HG03045 (cell line): ENCODE results near the gene C2CD3.

Experiments
- ATAC-seq: cut with Tn5 transposase; IDR thresholded peaks from one replicate; pipeline ENCODE4 v1.9.1; 2021; ENCODE audit warnings: mild to moderate bottlenecking, moderate library complexity; ENCODE audit not compliant: unreplicated experiment

The C2CD3 gene, protein sequence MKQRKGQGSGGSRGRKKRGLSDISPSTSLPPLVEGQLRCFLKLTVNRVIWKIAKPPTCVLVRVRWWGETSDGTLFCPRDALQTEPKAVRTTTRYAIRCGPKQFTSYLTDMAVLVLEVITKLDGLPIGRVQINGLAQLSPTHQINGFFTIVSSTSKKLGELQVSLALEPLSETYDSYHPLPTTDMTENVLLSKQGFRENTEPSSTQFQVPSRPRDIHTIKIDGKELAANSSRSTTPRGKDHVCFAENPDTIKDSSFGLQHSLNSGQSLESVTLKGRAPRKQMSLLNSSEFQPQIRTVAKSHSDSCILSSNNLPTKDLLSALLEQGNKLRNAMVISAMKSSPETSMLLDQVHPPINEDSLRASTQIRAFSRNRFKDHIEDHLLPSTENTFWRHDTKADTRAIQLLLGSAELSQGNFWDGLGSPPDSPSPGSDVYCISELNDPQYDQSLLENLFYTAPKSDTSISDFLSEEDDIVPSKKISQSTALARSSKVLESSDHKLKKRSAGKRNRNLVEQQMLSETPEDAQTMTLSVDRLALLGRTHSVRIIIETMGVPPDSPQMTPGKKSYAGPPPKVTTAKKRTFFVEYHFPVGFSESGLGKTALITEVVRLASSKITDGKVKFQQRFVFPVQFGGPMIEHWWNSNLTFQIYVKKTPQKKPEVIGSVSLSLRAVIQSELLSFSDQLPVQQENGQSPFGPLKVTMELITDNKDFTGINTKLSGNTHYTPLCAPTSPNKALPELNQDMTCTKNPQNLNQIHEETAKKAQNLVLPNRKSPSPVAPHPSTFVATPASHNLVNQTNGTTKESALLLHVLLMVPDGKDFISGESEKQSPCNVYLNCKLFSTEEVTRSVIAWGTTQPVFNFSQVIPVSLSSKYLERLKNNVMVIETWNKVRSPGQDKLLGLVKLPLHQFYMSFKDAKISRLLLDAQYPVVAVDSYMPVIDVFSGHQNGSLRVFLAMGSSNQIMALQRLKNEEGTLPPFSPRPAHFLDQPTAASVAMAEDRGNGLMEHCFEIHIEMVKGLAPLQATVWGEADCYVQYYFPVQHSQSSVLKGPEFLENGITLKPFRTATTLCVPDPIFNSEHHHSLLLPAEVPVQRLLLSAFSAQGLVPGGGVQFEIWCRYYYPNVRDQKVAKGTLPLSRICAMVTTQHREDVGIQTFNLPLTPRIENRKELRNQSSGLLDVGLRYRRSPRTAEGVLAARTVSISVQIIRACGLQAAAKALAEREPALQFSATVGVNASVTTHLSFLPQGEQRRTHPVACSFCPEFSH (N-terminal part only)

DNA sequence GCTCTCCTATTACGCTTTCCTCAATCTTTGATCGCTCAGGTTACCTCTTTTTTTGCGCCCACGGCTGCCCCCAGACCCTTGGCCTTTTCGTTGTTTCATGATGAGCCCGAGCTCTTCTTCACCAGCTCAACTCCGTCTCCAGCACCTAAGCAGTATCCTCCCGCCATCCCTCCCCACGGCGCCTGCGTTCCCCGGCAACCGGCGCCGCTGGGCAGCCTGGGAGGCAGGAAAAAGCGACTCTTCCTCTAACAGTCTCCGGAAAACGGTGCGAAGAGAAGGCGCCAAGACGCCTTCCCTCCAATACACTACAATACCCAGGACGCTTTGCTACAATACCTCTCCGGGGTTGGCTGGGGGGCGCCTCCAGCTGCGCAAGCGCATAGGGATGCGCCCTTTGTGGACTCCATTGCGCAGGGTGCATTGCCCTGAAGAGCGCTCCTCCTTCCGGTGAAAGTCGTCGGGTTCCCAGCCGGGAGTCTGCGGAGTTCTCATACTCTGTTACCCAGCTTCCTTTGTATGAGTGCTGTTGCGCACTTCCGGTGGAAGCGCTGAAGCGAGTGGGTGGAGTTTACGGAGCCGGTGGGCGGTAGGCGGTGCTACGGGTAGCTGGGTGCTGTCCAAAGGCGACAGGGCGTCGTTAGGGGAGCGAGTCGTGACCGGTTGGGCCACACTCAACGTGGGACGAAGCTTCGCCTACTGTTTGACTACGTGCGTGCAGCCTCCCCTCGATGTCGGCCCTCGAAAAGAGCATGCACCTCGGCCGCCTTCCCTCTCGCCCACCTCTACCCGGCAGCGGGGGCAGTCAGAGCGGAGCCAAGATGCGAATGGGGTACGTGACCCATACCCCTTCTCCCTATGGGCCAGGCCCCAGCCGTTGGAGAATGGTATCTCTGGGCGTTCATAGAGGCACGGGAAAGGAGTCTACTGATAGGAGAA lies at the start of gene C2CD3, which contains the start of gene PPME1:
Gene C2CD3 (minus strand): TSS at position 309 of the 936 bp plus-strand sequence. CDS start 210 bp downstream, at position 99.
Gene PPME1 (plus strand): TSS at position 596 of the 936 bp plus-strand sequence. CDS start 133 bp downstream, at position 729.
- ATAC-seq = peak; percentile 97

DNA sequence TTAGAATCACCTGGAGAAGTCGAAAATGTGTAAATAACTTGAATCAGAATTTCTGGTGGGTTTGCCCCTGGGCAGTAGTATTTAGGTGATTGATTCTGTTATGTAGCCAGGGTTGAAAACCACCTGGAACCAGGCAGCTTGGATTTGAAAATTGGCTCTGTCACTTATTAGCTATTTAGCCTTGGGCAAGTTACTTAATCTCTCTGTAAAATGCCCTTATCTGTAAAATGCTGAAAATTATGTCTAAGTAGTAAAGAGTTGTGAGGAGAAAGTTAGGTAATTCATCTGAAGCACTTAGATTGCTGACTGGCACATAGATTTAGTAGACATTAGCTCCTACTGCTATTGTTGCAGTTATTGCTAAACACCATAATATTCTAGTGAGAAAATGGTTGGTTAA lies 49.6 kb upstream of the C2CD3 start:
- ATAC-seq = no peak

DNA sequence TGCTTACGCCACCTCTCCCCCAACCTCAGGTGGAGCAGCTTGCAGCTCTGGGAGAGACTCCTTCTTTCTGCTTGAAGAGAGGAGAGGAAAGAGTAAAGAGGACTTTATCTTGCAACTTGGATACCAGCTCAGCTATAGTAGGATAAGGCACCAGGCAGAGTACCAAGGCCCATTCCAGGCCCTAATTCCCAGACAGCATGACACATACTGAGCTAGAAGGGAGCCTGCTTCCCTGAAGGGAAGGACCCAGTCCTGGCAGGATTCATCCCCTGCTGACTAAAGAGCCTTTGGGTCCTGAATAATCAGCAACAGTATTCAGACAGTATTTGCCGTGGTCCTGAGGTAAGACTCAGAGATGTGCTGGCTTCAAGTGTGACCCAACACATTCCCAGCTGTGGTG lies 41.7 kb upstream of the C2CD3 start:
- ATAC-seq = no peak

DNA sequence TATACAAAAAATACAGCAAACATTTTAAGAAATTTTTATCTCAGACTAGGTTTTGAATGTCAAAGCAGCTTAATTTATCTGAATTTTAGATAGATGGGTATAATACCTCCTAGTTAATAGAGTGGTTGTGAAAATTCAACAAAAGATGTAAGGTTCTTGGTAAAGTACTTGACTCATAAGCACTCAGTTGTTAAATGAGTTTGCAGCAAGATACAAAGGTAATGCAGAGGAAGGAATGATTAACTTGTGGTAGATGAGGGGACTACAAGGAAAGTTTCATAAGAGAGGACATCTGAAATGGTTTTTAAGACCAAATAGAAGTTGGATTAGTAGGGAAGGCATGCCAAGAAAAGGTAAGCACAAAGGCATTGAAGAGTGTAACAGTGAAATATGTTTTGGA lies 37.7 kb upstream of the C2CD3 start:
- no peak for ATAC-seq

DNA sequence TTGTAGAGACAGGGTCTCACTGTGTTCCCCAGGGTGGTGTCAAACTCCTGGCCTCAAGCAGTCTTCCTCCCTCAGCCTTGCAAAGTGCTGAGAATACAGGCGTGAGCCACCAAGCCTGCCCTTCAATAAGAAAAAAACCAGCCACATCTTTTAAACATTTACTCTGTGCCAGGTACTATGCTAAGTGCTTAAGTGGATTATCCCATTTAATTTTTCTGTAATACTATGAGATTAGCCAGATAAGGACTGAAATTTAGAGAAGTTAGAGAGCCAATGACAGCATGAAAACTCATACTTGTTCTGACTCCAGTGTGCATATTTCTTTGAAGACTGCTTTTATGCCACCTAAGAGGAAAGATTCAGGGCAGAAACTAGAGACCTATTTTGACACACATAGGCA lies 35.9 kb upstream of the C2CD3 start:
- no peak for ATAC-seq

DNA sequence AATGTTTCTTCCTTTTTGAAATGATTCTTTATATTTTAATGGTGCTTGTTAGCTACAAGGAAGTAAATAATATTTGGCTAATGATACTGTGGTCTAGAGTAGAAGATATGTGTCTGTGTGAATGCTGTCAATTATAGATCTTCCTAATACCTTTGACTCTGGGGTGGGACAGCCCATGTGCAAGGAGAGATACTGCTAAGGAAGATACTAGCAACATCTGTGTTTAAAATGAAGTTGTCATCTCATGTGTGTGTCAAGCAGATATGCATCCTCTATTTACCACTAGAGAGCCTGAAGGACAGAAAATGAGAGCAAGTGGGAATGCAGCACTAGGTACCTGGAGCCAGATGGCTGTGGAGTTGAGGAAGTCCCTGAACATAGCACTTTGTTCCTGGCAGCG lies 34.4 kb upstream of the C2CD3 start:
- no peak for ATAC-seq

DNA sequence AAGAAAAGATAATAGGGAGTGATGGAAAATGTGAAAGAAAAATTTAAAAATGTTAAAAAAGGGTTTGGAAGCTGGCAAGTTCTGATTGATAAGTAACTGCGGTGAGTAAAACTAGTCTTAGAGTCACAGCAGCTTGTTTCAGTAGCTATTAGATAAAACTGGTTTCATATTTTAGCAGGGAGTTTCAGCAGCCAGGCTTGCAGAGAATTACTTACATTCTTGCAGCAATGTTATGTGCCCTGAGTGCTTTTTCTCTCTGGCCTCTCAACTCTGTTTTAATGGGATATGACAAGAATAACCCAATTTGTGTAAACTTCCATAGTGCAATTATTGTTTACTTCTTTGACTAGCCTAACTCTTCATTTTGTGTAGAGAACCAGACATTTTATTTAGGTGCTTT lies 33.9 kb upstream of the C2CD3 start:
- no peak for ATAC-seq

DNA sequence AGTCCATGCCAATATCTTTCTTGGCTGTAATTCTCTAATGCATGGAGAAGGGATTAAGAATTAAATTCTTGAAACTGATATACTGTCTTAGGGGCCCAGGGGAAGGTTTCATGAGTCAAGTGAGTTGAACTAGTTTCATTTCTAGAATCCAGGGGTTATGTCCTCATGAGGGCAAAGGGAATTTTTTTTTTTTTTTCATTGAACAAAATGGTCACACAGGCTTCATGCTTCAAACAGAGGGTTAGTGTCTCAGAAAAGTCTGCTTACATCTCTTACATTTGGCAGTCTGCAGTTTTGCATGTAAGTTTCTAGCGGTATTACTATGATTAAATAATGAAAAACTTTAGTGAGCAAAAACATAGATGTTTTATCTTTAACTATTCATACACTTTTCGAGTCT lies 33.2 kb upstream of the C2CD3 start:
- ATAC-seq = no peak

DNA sequence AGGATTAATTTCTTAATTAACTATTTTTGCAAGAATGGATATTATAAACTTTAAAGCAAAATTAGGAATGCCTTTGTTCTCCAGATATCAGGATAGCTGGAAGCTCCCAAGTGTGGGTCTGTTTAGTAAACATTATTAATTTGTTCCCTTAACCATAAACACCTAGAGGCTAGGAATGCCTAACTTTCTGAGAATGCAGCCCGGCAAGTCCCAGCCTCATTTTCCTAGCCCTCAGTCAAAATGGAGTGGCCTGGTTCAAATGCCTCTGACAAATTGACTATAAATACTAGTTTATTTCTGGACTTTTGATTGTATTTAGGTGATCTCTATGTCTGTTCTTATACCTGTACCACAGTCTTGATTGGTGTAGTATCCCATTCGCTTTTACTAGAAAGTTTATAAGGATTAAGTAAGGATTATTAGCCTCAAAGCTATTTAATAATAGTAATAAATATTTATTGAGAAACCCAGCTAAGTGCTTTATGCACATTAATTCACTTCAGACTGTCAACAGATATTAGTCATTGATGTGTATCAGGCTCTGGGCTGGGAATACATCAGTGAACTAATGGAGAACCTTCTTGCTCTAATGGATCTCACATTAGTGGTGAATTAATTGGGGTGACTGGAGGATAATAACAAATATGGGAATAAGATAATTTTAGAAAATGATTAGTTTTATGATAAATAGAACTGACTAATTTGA lies 26.1 kb upstream of the C2CD3 start:
- ATAC-seq = no peak

DNA sequence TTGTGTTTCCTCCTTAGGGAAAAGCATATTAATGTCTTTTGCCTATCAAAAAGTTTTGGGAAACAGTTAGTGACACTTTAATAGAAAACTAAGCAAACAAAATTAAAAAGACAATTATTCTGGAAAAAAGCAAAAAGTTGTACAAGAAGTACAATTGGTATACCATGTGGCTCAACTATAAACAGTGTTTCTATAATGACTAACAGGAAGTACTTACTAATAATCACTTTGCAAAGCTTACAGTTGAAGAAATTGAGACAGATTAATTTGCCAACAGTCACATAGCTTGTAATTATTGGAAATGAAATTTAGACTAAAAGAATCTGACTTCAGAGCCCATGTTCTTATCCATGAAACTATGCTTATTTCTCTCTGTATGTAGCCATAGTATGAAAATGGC lies 25.0 kb upstream of the C2CD3 start:
- ATAC-seq = no peak

DNA sequence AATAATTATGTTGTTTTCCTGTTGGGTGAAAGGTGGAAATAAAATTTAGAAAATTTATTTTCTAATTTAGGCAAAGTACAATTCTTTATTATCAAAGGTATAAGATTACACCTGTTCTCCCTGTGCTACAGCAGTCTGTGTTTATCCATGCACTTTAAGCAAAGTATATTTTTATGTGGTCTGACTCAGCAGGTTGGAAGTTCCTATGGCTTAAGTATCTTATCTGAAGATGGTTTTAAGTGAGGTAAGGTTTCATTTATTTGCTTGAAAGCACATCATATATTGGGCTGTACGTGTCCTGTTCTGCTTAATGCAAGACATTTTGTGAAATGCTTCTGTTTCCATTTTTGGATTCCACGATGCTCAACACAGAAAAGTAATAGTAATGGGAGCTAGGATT lies 14.9 kb upstream of the C2CD3 start:
- no peak for ATAC-seq

DNA sequence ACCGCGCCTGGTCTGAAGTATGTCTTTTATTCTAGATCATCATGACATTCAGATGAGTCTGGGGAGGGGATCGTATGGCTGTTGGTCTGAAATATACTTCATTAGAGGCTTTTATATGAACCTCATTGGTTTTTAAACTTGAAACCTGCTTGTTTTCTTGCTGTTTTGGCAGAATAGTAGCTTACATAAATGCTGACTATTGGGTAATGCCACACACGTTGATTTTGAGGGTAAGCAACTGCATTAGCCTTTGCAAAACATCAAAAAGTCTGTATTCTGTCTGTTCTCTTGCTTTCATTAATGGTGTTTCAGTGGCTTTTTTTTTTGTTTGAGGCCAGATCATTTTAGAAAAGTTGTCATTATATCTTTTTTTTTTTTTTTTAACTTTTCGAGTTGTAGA lies 14.5 kb upstream of the C2CD3 start:
- ATAC-seq = no peak

DNA sequence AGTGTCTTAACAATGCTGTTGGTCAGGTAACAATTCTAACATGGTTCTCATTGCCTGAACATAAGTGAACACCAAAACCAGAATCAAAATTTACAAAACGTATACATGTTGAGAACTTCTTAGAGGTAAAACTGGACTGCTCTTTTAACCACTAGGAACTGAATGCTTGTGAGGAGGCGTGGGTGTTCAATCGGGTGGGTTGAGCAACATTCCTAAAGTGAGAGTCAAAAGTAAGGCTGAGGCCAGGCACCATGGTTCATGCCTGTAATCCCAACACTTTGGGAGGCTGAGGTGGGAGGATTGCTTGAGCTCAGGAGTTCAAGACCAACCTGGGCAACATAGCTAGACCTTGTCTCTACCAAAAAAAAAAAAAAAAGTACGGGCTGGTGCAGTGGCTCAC lies 11.8 kb upstream of the C2CD3 start:
- no peak for ATAC-seq

DNA sequence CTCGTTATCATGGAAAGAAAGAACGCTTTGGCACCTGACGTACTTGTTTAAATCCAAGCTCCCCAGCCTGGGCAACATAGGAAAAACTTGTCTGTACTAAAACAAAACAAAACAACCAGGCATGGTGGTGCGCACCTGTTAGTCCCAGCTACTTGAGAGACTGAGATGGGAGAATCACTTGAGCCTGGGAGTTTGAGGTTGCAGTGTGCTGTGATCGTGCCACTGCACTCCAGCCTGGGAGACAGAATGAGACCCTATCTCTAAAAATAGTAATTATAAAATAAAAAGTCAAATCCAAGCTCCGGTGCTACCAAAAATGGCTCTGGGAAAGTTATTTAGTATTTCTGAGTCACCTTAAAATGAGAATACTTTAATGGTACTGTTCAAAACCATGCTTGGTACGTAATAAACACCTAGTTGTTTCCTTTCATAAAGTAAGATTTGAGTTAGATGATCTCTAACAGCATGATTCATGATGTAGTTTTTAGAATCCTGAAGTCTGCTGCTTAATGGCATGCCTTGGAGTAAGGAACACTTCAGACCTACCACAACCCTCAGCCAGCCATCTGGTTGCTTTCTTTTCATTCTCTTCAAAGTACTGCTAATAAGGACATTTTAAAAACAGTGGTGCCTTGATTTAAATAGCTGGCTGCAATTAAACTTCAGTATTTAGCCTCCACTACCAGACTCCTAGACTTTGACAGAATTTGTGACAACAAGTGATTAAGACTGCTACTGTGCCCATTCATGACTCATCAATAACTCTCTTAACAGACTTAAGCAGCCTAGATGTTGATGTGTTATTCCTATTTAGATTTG lies 8.6 kb upstream of the C2CD3 start:
- no peak for ATAC-seq

DNA sequence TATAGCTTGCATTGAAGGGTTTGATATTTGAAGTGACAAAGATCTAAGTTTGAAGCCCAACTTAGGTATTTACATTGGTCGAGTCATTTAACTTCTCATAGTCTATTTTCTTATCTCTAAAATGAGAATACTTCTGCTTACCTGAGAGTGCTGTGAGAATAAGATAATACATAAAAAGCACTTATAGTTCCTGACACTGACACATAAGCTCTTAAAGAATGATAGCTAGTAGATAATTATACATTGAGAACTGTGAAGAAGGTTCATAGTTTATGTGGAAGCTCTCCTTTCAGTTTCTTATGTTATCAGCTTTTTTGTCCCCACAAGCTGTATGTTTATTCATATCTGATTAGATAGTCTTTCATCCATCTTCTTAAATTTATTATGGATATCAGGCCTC lies 5.1 kb upstream of the C2CD3 start:
- ATAC-seq = no peak

DNA sequence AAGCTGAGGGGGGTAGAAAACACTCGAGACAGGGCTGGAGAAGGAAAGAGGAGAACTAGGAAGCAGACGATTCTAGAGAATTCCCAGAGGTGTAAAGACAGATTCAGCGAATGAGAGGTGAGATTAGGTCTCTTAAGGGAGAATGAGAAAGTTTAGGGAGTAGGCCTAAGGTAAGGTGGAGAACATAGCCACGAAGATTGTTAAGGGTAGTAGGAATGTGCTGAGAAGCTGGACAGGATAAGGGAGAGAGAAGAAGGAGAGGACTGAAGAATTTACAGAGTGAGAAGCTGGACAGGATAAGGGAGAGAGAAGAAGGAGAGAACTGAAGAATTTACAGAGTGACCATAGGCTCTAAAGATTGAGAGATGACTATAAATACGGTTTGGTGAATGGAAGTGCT lies 1.2 kb upstream of the C2CD3 start:
- ATAC-seq = no peak

DNA sequence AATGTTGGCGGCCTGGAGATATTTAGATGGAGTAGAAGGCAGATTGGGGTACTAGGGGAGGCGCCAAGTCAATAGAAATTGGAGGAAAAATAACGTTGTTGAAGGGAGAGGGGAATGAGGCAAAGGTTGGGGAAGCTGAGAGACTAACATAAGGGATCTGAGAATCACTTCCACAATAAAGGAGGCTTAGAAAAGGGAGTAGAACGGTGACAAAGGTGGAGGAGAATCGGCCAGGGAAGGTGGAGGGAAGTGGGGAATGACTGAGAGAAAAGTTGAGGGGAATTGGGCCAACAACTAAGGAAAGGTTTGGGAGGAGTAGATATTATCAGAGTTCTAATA lies 797 bp upstream of the C2CD3 start:
- ATAC-seq = no peak

DNA sequence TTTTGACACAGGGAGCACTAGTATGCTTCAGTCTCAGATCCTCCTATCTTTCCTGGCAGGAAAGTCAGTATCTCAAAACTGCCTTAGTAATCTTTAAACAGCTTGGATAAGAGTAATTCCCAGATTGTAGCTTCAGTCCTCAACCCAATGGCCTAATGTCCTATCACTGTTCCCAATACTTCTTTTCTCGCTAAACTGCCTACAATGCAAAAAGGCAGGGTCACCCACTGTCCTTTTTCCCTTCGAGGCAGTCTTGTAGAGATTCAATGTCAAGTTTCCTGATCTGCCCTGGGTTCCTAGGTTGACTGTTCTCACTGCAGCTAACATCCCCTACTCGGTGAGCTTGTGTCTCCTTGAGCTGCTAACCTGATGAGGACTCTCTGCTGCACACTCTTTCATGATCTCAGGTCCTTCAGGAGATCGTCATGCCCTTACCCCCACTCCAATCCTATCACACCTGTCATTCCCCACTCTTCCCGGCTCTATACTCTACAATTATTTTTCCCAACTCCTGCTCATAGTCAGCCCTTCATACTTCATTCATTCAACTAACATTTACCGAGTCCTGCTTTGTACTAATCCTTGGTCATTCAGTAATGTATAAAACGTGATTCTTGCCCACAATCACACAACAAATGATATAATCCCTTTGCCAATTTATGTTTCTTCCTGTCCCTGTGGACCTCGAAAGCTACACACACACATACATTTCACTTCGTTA lies 904 bp downstream of the C2CD3 start:
- ATAC-seq = no peak
